GM19324 (cell line): Measurements from ENCODE around the gene IDH2.

Source experiments
- ATAC-seq: cut with Tn5 transposase; IDR thresholded peaks from one replicate; pipeline ENCODE4 v1.9.1; 2021; ENCODE audit warnings: mild to moderate bottlenecking, moderate library complexity; ENCODE audit not compliant: unreplicated experiment, low FRiP score

The IDH2 gene

GRCh38 chr15:90049030-90049429 is 53.2 kb downstream of the IDH2 start:
- no peak for ATAC-seq

GRCh38 chr15:90047956-90048575 is 54.2 kb downstream of the IDH2 start:
- ATAC-seq: no peak

- peak; percentile 49 for ATAC-seq
Measured at GRCh38 chr15:90046911-90047392, 55.3 kb downstream of the IDH2 start.

- no peak for ATAC-seq
Measured at GRCh38 chr15:90046289-90046688, 56.0 kb downstream of the IDH2 start.

- ATAC-seq: no peak
Measured at GRCh38 chr15:90044916-90045371, 57.3 kb downstream of the IDH2 start.

GRCh38 chr15:90044191-90044590 is 58.1 kb downstream of the IDH2 start:
- ATAC-seq: no peak

GRCh38 chr15:90043530-90044010 is 58.7 kb downstream of the IDH2 start:
- ATAC-seq: no peak

GRCh38 chr15:90042766-90043529 is 59.3 kb downstream of the IDH2 start:
- no peak for ATAC-seq

- ATAC-seq: no peak
Measured at GRCh38 chr15:90042356-90042755, 59.9 kb downstream of the IDH2 start.

GRCh38 chr15:90040618-90041017 is 61.6 kb downstream of the IDH2 start:
- ATAC-seq: no peak

GRCh38 chr15:90039996-90040395 is 62.3 kb downstream of the IDH2 start:
- no peak for ATAC-seq

- ATAC-seq: no peak
Measured at GRCh38 chr15:90038632-90039095, 63.6 kb downstream of the IDH2 start.

GRCh38 chr15:90037961-90038631 is 64.2 kb downstream of the IDH2 start:
- ATAC-seq: no peak

- ATAC-seq: no peak
Measured at GRCh38 chr15:90037511-90037860, 64.8 kb downstream of the IDH2 start.

GRCh38 chr15:90036806-90037510 is 65.3 kb downstream of the IDH2 start:
- no peak for ATAC-seq

GRCh38 chr15:90036343-90036742 is 65.9 kb downstream of the IDH2 start:
- no peak for ATAC-seq

GRCh38 chr15:90035840-90036230 is 66.4 kb downstream of the IDH2 start:
- no peak for ATAC-seq

- no peak for ATAC-seq
Measured at GRCh38 chr15:90035095-90035839, 67.0 kb downstream of the IDH2 start.

- no peak for ATAC-seq
Measured at GRCh38 chr15:90033448-90033847, 68.8 kb downstream of the IDH2 start.
